Measurements from ENCODE around the gene STYX. TPM values are rescaled to one million over a fixed set of nuclear protein-coding genes. Genes with fewer than 3 reads are reported as not detected.

The STYX gene
- total and polyA plus RNA-seq, 2 of the 4 experiments (the other 2 are of a cell fraction): 5.8 to 7.5 TPM

GRCh38 chr14:52767058-52767833, 37.3 kb downstream of the STYX start:
- no peak overlapping the region for H2AK9ac ChIP-seq (replicated peaks; ENCODE audit: low read depth, low read length, poor library complexity)
- H3K27me3 ChIP-seq (ENCODE audit: control insufficient read depth, insufficient read depth, low read length): no peaks in the 10 kb centered on the region
- no peak overlapping the region for H3K18ac ChIP-seq (ENCODE audit: low read depth, low read length)
- peaks cover 5% of the 10 kb centered on the region; the same call in 1 of the 2 replicates for H3K9me1 ChIP-seq (ENCODE audit: insufficient read depth, low read length)
- no peaks in the 10 kb centered on the region for H3K4me1 ChIP-seq (ENCODE audit: control insufficient read depth, insufficient read depth, low read length)
- H3K23ac ChIP-seq (ENCODE audit: low read depth, low read length): no peak overlapping the region
- dilution Hi-C loops (cut with HindIII; ENCODE audit: low sequenced_read_pairs, unreplicated experiment) (no loop called here), in situ Hi-C loops (cut with MboI; ENCODE audit: low sequenced_read_pairs) (no loop called here), intact Hi-C loops (cut with micrococcal nuclease) (no loop called here)
- no peak overlapping the region for H3K14ac ChIP-seq (replicated peaks; ENCODE audit: low read depth, low read length)
- no peaks in the 10 kb centered on the region for H4K20me1 ChIP-seq (ENCODE audit: insufficient read depth, low read length)
- H3K4ac ChIP-seq (ENCODE audit: low read depth, low read length): no peak overlapping the region
- no peak overlapping the region for H2BK15ac ChIP-seq (ENCODE audit: low read depth, low read length)
- no peak overlapping the region for H3K4me2 ChIP-seq (ENCODE audit: low read depth, low read length)
- H2AK5ac ChIP-seq (ENCODE audit: low read depth, low read length): no peak overlapping the region
- WGBS, 2 experiments (ENCODE audit: extremely low coverage in 2 of 2, insufficient read length in 1 of 2): 100% methylated on average over 1 of the region's 3 CpGs
- TF ChIP-seq CTCF (conservative IDR thresholded peaks at IDR 0.05; ENCODE audit: low read depth, low read length) (no peak), RCOR1 (IDR thresholded peaks at IDR 0.05; ENCODE audit: insufficient replicate concordance, low read length) (no peak), MAFK (IDR thresholded peaks at IDR 0.05; ENCODE audit: low read depth, low read length) (no peak), RFX5 (IDR thresholded peaks at IDR 0.05; ENCODE audit: low read depth, low read length) (no peak), MAZ (IDR thresholded peaks at IDR 0.05; ENCODE audit: borderline replicate concordance, low read depth, low read length) (no peak)
- no peak overlapping the region for H2BK5ac ChIP-seq (ENCODE audit: low read depth, low read length, poor library complexity, severe bottlenecking)
- ATAC-seq (ENCODE audit: low read depth): no peak
- no peak overlapping the region for H2BK120ac ChIP-seq (ENCODE audit: low read depth, low read length)
- H4K5ac ChIP-seq (ENCODE audit: low read depth, low read length): no peak overlapping the region
- H3K9ac ChIP-seq (ENCODE audit: low read depth, low read length): no peak overlapping the region
- no peak overlapping the region for H3K27ac ChIP-seq (ENCODE audit: insufficient read depth, low read length)
- H4K8ac ChIP-seq (ENCODE audit: low read depth in 2 of 2, low read length in 2 of 2): no peak overlapping the region
- H3K4me3 ChIP-seq (ENCODE audit: insufficient read depth, low read depth, low read length): no peak overlapping the region
- ChIA-PET POLR2A (ENCODE audit: unreplicated experiment) (no interaction called here), CTCF (no interaction called here)
- BruUV-seq (replicated peaks): no TSS peak
- no peak overlapping the region for H3K56ac ChIP-seq (ENCODE audit: extremely low read depth, insufficient read depth, low read length)
- no peak overlapping the region for H2AFZ ChIP-seq (replicated peaks; ENCODE audit: low read length, poor library complexity)
- no peaks in the 10 kb centered on the region for H3K9me3 ChIP-seq (ENCODE audit: control insufficient read depth, insufficient read depth, low read length)
- DNase-seq: peak; percentile 23
- H2BK20ac ChIP-seq (ENCODE audit: low read depth, low read length): no peak overlapping the region
- no peak overlapping the region for H4K91ac ChIP-seq (ENCODE audit: insufficient read depth, low read depth, low read length)
- peaks cover 1% of the 10 kb centered on the region; the same call in 1 of the 2 replicates for H3K36me3 ChIP-seq (ENCODE audit: control insufficient read depth, insufficient read depth, low read length)
- peaks cover 0 to 7% of the 10 kb centered on the region in 2 experiments; a peak in 1 of 4 replicates for H3K79me1 ChIP-seq (ENCODE audit: low read depth in 1 of 2, low read length in 2 of 2)
